Neural cell (in vitro differentiated cells): ENCODE results near the gene USP51. TPM values are rescaled to one million over a fixed set of nuclear protein-coding genes. Genes with fewer than 3 reads are reported as not detected.
"Not testable (repeated sequence)": the region's sequence is repeated elsewhere in the genome, so short reads cannot be mapped to it uniquely, and the experiment has no call there.

ENCODE experiments used
- H2AFZ ChIP-seq: fragments of 200-600, 300-800 bp; sonication (generic), shearing (Covaris generic); 2 replicates; pipeline ENCODE4 v1.6.0; 2014; ENCODE audit warnings: low read depth, mild to moderate bottlenecking, antibody characterized with exemption, low read length, moderate library complexity
- H3F3A ChIP-seq: fragments of 200-600 bp; shearing (Covaris generic); 2 replicates; pipeline ENCODE4 v1.6.1; 2016; ENCODE audit warnings: mild to moderate bottlenecking, moderate library complexity, mixed read lengths, antibody characterized with exemption, low read length; ENCODE audit not compliant: insufficient read depth, poor library complexity, severe bottlenecking
- H3K27ac ChIP-seq: fragments of 200-600, 300-800 bp; sonication (generic), shearing (Covaris generic); 2 replicates; pipeline ENCODE4 v1.5.1; 2014; ENCODE audit warnings: mild to moderate bottlenecking, low read length, moderate library complexity
- H3K27me3 ChIP-seq: fragments of 300-800, 200-600 bp; sonication (generic), shearing (Covaris generic); 2 replicates; pipeline ENCODE4 v1.6.0; 2014; ENCODE audit warnings: mild to moderate bottlenecking, low read depth, low read length, moderate library complexity; ENCODE audit not compliant: insufficient read depth
- H3K36me3 ChIP-seq: fragments of 300-800, 200-600 bp; sonication (generic), shearing (Covaris generic); 2 replicates; pipeline ENCODE4 v1.5.1; 2014; ENCODE audit warnings: mild to moderate bottlenecking, antibody characterized with exemption, low read length, moderate library complexity; ENCODE audit not compliant: insufficient read depth
- H3K4me2 ChIP-seq: fragments of 300-800, 200-600 bp; sonication (generic), shearing (Covaris generic); 2 replicates; pipeline ENCODE4 v1.6.0; 2014; ENCODE audit warnings: mild to moderate bottlenecking, low read length
- H3K4me3 ChIP-seq: fragments of 300-800, 200-600 bp; sonication (generic), shearing (Covaris generic); 2 replicates; pipeline ENCODE4 v1.5.1; 2014; ENCODE audit warnings: mild to moderate bottlenecking, low read length, moderate library complexity
- H3K79me2 ChIP-seq: fragments of 200-600 bp; shearing (Covaris generic); replicated peaks from 2 replicates; pipeline ENCODE4 v1.6.0; 2014; ENCODE audit warnings: mild to moderate bottlenecking, low read length, moderate library complexity; ENCODE audit not compliant: insufficient read depth
- H3K9ac ChIP-seq: fragments of 300-800, 200-600 bp; sonication (generic), shearing (Covaris generic); 2 replicates; pipeline ENCODE4 v1.6.1; 2016; ENCODE audit warnings: mild to moderate bottlenecking, low read length, mixed read lengths
- H3K9me2 ChIP-seq: fragments of 200-600 bp; shearing (Covaris generic); 2 replicates; pipeline ENCODE4 v1.6.1; 2016; ENCODE audit warnings: mild to moderate bottlenecking, low read length, mixed read lengths; ENCODE audit not compliant: insufficient read depth
- H3K9me3 ChIP-seq: fragments of 200-600, 300-800 bp; sonication (generic), shearing (Covaris generic); 2 replicates; pipeline ENCODE4 v1.6.1; 2016; ENCODE audit warnings: mild to moderate bottlenecking, mixed run types, low read length, moderate library complexity, mixed read lengths
- H4K20me1 ChIP-seq: fragments of 200-600 bp; shearing (Covaris generic); 2 replicates; pipeline ENCODE4 v1.6.1; 2016; ENCODE audit warnings: mild to moderate bottlenecking, mixed run types; ENCODE audit not compliant: insufficient read depth
- EZH2 ChIP-seq: fragments of 200-600, 300-800 bp; shearing (Covaris generic), sonication (generic); IDR thresholded peaks from 2 replicates; pipeline ENCODE4 v1.6.1; 2014; ENCODE audit warnings: antibody characterized with exemption, low read length, borderline replicate concordance, mild to moderate bottlenecking; ENCODE audit not compliant: insufficient read depth, poor library complexity, severe bottlenecking
- RAD21 ChIP-seq: fragments of 450-650 bp; conservative IDR thresholded peaks from 2 replicates; pipeline ENCODE4 v1.6.1; 2014; ENCODE audit warnings: antibody characterized with exemption, mild to moderate bottlenecking, moderate library complexity
- SMC3 ChIP-seq: fragments of 450-650 bp; conservative IDR thresholded peaks from 2 replicates; pipeline ENCODE4 v1.6.1; 2014; ENCODE audit warnings: antibody characterized with exemption, mild to moderate bottlenecking, moderate library complexity; ENCODE audit not compliant: poor library complexity
- polyA plus RNA-seq: library from polyadenylated mRNA; depleted of rRNA; stranded (reverse); fragments of >200 nt; gene quantifications from 2 replicates; pipeline ENCODE4 v1.2.3, GENCODE V29; 2014
- small RNA-seq, 3 experiments: library from RNA; depleted of rRNA; stranded (forward); fragments of <200 nt; gene quantifications; one replicate each; pipeline ENCODE3, GENCODE V24; 2012
- TF ChIP-seq, protein P1 (sequence below): fragments of 450-650 bp; IDR thresholded peaks from 2 replicates; pipeline ENCODE4 v1.5.1; 2014; ENCODE audit warnings: antibody characterized with exemption, mild to moderate bottlenecking, moderate library complexity; ENCODE audit not compliant: poor library complexity, severe bottlenecking

Gene USP51
- polyA plus RNA-seq, 1 donor from 2014 or later: 1.4 TPM

DNA sequence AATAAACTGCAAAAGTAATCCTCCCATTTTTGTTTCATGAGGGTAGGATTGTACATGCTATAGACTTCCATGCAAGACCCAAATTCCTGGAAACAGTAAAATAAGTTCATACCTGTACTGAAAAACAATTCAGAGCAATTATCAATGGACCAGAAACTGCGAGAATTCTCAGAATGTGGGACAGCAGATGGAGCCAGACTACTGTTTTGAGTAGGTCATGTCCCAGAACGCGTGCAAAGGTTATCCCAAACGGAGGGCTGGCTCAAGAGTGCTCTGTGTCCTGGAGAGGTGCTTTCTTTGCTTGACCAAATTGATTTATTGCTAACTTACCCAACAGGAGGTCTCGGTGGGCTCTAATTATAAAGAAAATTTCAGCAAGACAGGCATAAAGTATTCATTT is 39.4 kb downstream of the USP51 start:
- H3K9ac ChIP-seq: no peak overlapping the region
- H3F3A ChIP-seq: no peaks in the 10 kb centered on the region
- no peaks in the 10 kb centered on the region for H3K36me3 ChIP-seq
- H3K9me2 ChIP-seq: no peaks in the 10 kb centered on the region
- H4K20me1 ChIP-seq: no peaks in the 10 kb centered on the region
- TF ChIP-seq SMC3 (peak; percentile 43), RAD21 (peak; percentile 35), EZH2 (no peak)
- TF ChIP-seq, protein P1, sequence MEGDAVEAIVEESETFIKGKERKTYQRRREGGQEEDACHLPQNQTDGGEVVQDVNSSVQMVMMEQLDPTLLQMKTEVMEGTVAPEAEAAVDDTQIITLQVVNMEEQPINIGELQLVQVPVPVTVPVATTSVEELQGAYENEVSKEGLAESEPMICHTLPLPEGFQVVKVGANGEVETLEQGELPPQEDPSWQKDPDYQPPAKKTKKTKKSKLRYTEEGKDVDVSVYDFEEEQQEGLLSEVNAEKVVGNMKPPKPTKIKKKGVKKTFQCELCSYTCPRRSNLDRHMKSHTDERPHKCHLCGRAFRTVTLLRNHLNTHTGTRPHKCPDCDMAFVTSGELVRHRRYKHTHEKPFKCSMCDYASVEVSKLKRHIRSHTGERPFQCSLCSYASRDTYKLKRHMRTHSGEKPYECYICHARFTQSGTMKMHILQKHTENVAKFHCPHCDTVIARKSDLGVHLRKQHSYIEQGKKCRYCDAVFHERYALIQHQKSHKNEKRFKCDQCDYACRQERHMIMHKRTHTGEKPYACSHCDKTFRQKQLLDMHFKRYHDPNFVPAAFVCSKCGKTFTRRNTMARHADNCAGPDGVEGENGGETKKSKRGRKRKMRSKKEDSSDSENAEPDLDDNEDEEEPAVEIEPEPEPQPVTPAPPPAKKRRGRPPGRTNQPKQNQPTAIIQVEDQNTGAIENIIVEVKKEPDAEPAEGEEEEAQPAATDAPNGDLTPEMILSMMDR: peak; percentile 35
- H3K79me2 ChIP-seq: no peaks in the 10 kb centered on the region
- no peak overlapping the region for H3K27ac ChIP-seq
- no peaks in the 10 kb centered on the region for H3K9me3 ChIP-seq
- H3K4me3 ChIP-seq: no peak overlapping the region
- H3K4me2 ChIP-seq: no peak overlapping the region
- H2AFZ ChIP-seq: no peak overlapping the region
- no peaks in the 10 kb centered on the region for H3K27me3 ChIP-seq

DNA sequence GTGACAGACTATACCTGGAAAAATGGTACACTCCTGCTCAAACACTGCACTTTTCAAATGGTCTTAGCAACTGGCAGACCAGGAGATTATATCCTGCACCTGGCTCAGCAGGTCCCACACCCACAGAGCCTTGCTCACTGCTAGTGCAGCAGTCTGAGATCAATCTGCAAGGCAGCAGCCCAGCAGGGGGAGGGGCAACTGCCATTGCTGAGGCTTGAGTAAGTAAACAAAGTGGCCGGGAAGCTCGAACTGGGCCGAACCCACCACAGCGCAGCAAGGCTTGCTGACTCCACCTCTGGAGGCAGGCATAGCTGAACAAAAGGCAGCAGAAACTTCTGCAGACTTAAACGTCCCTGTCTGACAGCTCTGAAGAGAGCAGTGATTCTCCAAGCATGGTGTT is 46.2 kb downstream of the USP51 start:
- not testable (repeated sequence) for H4K20me1 ChIP-seq, H3K79me2 ChIP-seq, H3K9me2 ChIP-seq, H3F3A ChIP-seq, H3K27ac ChIP-seq, H3K36me3 ChIP-seq, H3K9me3 ChIP-seq, H3K27me3 ChIP-seq, H2AFZ ChIP-seq, H3K4me3 ChIP-seq, H3K9ac ChIP-seq, H3K4me2 ChIP-seq

Small RNA genes lying within 50 kb of the gene (small RNA-seq; reads per million reads assigned to genes)
- gene MIR4536-2: 0 to 0.69 (median 0) reads per million in 3 experiments

Other genes starting within 250 kb of the USP51 start
- not detected in 2 replicates for gene PAGE3, start 224.9 kb downstream of the USP51 start, polyA plus RNA-seq
- gene MAGEH1, start 37.7 kb downstream of the USP51 start, polyA plus RNA-seq: 240 and 262 TPM in 2 replicates
- gene FOXR2, start 133.6 kb upstream of the USP51 start, polyA plus RNA-seq: not detected in 2 replicates
- gene RRAGB, start 227.9 kb upstream of the USP51 start, polyA plus RNA-seq: 124 and 161 TPM in 2 replicates